GM12878 (cell line): Measurements from ENCODE around the gene DNAH8. TPM values are rescaled to one million over a fixed set of nuclear protein-coding genes. Genes with fewer than 3 reads are reported as not detected.

Experiments
- ATAC-seq: fragments of 200-7000 bp; cut with Tn5 transposase; 3 replicates; pipeline ENCODE4 v1.9.1; 2020; ENCODE audit warnings: mild to moderate bottlenecking, moderate library complexity
- BruUV-seq: library from RNA; stranded (reverse); fragments of 400-500 nt; replicated peaks from 2 replicates; lab custom pipeline; 2021; lab: Mats Ljungman, UMichigan
- CTCF ChIA-PET: fragments of 300-600 bp; sonication (Branson Sonifier 250); formaldehyde crosslinking; extraction: SDS; loops from one replicate; lab custom pipeline; 2021; ENCODE audit warnings: inconsistent platforms; lab: Yijun Ruan, JAX
- POLR2A ChIA-PET: fragments of 350-600 bp; formaldehyde crosslinking; extraction: SDS; loops from one replicate; lab custom pipeline; 2021; ENCODE audit warnings: inconsistent platforms; lab: Charles Lee
- RAD21 ChIA-PET: fragments of 300-600 bp; sonication (Branson Sonifier 250); formaldehyde crosslinking; loops from one replicate; lab custom pipeline; 2023; ENCODE audit warnings: antibody characterized with exemption; ENCODE audit not compliant: unreplicated experiment; lab: Charles Lee
- SMC1A ChIA-PET: fragments of 300-600 bp; sonication (Branson Sonifier 250); formaldehyde crosslinking; loops from one replicate; lab custom pipeline; 2023; ENCODE audit not compliant: unreplicated experiment, uncharacterized antibody; lab: Charles Lee
- DNase-seq: peaks from one replicate; pipeline ENCODE4 v3.0.0-alpha.2; 2011; ENCODE audit warnings: low read depth, low spot score
- FAIRE-seq: peaks from 3 replicates; lab custom pipeline; 2011; peaks lifted over from hg19 to GRCh38; lab: Jason Lieb, UNC
- H2AFZ ChIP-seq: 2 replicates; pipeline ENCODE4 v1.6.0; 2011; ENCODE audit warnings: low read depth, low read length, control low read depth; ENCODE audit not compliant: control insufficient read depth
- H3K27ac ChIP-seq: 2 replicates; pipeline ENCODE4 v1.5.1; 2011; ENCODE audit warnings: control low read depth; ENCODE audit not compliant: control insufficient read depth, insufficient read depth
- H3K27me3 ChIP-seq, 2 experiments: replicated peaks in 1 of 2; 2 replicates each; pipeline versions ENCODE4 v1.6.0 to v1.6.1; 2011; ENCODE audit warnings: low read length in 1 of 2; ENCODE audit not compliant: control insufficient read depth in 2 of 2, insufficient read depth in 2 of 2
- H3K36me3 ChIP-seq, 2 experiments: 2 replicates each; pipeline ENCODE4 v1.5.1; 2011; ENCODE audit warnings: low read length in 1 of 2; ENCODE audit not compliant: control insufficient read depth in 2 of 2, insufficient read depth in 2 of 2
- H3K4me1 ChIP-seq: 2 replicates; pipeline ENCODE4 v1.6.1; 2011; ENCODE audit warnings: mild to moderate bottlenecking, low read length, moderate library complexity, mixed read lengths; ENCODE audit not compliant: control insufficient read depth, insufficient read depth
- H3K4me2 ChIP-seq: 2 replicates; pipeline ENCODE4 v1.6.0; 2011; ENCODE audit warnings: control low read depth; ENCODE audit not compliant: control insufficient read depth, insufficient read depth
- H3K4me3 ChIP-seq: fragments of 200-600 bp; sonication (generic); 2 replicates; pipeline ENCODE4 v1.5.1; 2016
- H3K79me2 ChIP-seq: 2 replicates; pipeline ENCODE4 v1.6.0; 2011; ENCODE audit warnings: low read length; ENCODE audit not compliant: control insufficient read depth, insufficient read depth
- H3K9ac ChIP-seq: 2 replicates; pipeline ENCODE4 v1.8.0; 2011; ENCODE audit warnings: low read length, control low read depth, mixed read lengths; ENCODE audit not compliant: control insufficient read depth, insufficient read depth
- H3K9me3 ChIP-seq: replicated peaks from 3 replicates; pipeline ENCODE4 v1.5.1; 2011; ENCODE audit warnings: mild to moderate bottlenecking, low read length; ENCODE audit not compliant: control insufficient read depth, insufficient read depth
- H4K20me1 ChIP-seq: 2 replicates; pipeline ENCODE4 v1.6.0; 2011; ENCODE audit not compliant: control insufficient read depth, insufficient read depth
- SPI1 ChIP-seq: IDR thresholded peaks from 2 replicates; pipeline ENCODE4 v1.6.1; 2011; ENCODE audit warnings: low read depth, mild to moderate bottlenecking, low read length, moderate library complexity, borderline replicate concordance; ENCODE audit not compliant: insufficient read depth
- WGBS: methylation state at CpG from one replicate; pipeline ENCODE4 v1.1.6; 2016; ENCODE audit warnings: low lambda C conversion rate; ENCODE audit not compliant: insufficient replicate concordance, insufficient coverage; ENCODE audit errors: missing lambda C conversion rate; 5-methylcytosine and 5-hydroxymethylcytosine counted together
- in situ Hi-C: fragments of 300-500 bp; cut with MboI; formaldehyde crosslinking; loops from 9 replicates; pipeline ENCODE4 v1.14.3; 2018; ENCODE audit warnings: mixed read lengths
- intact Hi-C: fragments of 100-400 bp; cut with micrococcal nuclease; formaldehyde crosslinking; loops from one replicate; pipeline ENCODE4 v1.14.2; 2022; ENCODE audit not compliant: unreplicated experiment
- polyA plus RNA-seq, 11 experiments: library from polyadenylated mRNA; depleted of rRNA in 4 of 11; unstranded in 6 of 11; stranded (reverse) in 5 of 11; fragments of >200 nt; fragmentation: Nextera tagmentation in 4 of 11; fragmentation: Illumina TruSeq in 1 of 11; extraction: Ambion mirVana in 4 of 11; extraction: Trizol in 1 of 11; gene quantifications; 1 replicate in 1 of 11; 2 replicates in 10 of 11; pipeline versions ENCODE4 v1.2.1 to v1.2.3, GENCODE V29; 2011 to 2016; ENCODE audit warnings: inconsistent platforms in 2 of 11, missing spikeins in 2 of 11, low read depth in 1 of 11
- total RNA-seq, 4 experiments: library from RNA; depleted of rRNA in 3 of 4; stranded (reverse); fragments of >200 nt in 3 of 4; fragmentation: Illumina TruSeq in 1 of 4; extraction: Trizol in 1 of 4; gene quantifications; 2 replicates each; pipeline versions ENCODE4 v1.2.1 to v1.2.3, GENCODE V29; 2013 to 2021
- TF ChIP-seq, protein P1 (sequence below): fragments of 450-650 bp; IDR thresholded peaks from 2 replicates; pipeline ENCODE4 v1.6.1; 2016; ENCODE audit warnings: mild to moderate bottlenecking, moderate library complexity, borderline replicate concordance

Gene DNAH8
- total and polyA plus RNA-seq, 10 of the 15 experiments (the other 5 are each of a cell fraction or from before 2014, with no cell fraction given), result 0.02 to 0.34 (median 0.10) TPM; not detected in 3

DNA sequence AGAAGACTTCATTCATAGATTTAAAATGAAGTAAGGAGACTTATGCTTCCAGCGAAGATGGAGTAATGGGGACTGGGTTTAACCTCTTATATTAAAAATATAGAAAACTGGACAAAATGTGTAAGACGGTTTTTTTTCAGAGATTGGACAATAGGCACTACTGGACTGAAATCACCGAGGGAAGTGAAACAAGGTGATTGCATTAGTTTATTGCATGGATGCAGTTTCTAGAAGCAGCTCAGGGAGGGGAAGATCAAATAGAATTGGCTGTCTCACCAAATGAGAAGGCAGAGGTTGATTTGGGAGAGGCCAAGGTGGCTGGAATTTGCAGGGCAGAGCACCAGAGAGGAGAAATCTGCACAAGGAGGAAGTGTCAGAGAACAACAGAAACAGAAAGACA is 162.6 kb downstream of the DNAH8 start:
- SMC1A ChIA-PET, result no interaction called here
- BruUV-seq, result no TSS peak
- H3K9ac ChIP-seq, result no peak overlapping the region
- CTCF ChIA-PET, result no interaction called here
- FAIRE-seq, result no peak
- ATAC-seq, result no peak
- 43% methylated on average over 3 of the region's 3 CpGs for WGBS
- TF ChIP-seq, protein P1, sequence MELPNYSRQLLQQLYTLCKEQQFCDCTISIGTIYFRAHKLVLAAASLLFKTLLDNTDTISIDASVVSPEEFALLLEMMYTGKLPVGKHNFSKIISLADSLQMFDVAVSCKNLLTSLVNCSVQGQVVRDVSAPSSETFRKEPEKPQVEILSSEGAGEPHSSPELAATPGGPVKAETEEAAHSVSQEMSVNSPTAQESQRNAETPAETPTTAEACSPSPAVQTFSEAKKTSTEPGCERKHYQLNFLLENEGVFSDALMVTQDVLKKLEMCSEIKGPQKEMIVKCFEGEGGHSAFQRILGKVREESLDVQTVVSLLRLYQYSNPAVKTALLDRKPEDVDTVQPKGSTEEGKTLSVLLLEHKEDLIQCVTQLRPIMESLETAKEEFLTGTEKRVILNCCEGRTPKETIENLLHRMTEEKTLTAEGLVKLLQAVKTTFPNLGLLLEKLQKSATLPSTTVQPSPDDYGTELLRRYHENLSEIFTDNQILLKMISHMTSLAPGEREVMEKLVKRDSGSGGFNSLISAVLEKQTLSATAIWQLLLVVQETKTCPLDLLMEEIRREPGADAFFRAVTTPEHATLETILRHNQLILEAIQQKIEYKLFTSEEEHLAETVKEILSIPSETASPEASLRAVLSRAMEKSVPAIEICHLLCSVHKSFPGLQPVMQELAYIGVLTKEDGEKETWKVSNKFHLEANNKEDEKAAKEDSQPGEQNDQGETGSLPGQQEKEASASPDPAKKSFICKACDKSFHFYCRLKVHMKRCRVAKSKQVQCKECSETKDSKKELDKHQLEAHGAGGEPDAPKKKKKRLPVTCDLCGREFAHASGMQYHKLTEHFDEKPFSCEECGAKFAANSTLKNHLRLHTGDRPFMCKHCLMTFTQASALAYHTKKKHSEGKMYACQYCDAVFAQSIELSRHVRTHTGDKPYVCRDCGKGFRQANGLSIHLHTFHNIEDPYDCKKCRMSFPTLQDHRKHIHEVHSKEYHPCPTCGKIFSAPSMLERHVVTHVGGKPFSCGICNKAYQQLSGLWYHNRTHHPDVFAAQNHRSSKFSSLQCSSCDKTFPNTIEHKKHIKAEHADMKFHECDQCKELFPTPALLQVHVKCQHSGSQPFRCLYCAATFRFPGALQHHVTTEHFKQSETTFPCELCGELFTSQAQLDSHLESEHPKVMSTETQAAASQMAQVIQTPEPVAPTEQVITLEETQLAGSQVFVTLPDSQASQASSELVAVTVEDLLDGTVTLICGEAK, result no peak
- TF ChIP-seq SPI1, result peak; percentile 17; the same call in 1 of the 2 replicates
- no peak overlapping the region for H3K4me3 ChIP-seq
- intact Hi-C loops (loop anchor here (10.0 kb wide), 1 partner anchor 287 kb away; no protein-coding TSS in a partner anchor), in situ Hi-C loops (no loop called here)
- DNase-seq, result no peak
- RAD21 ChIA-PET, result no interaction called here
- H2AFZ ChIP-seq, result no peak overlapping the region
- no peaks in the 10 kb centered on the region for H3K9me3 ChIP-seq
- H4K20me1 ChIP-seq, result no peaks in the 10 kb centered on the region
- no peaks in the 10 kb centered on the region for H3K36me3 ChIP-seq
- POLR2A ChIA-PET, result no interaction called here
- H3K4me2 ChIP-seq, result no peak overlapping the region
- no peak overlapping the region for H3K27ac ChIP-seq
- H3K27me3 ChIP-seq, result no peaks in the 10 kb centered on the region; a peak in 1 of 4 replicates
- H3K79me2 ChIP-seq, result no peaks in the 10 kb centered on the region
- H3K4me1 ChIP-seq, result no peaks in the 10 kb centered on the region
